Caco-2 (cell line): ENCODE measurements around the gene ANKRD44. TPM values are rescaled to one million over a fixed set of nuclear protein-coding genes. Genes with fewer than 3 reads are reported as not detected.

Source experiments
- BruUV-seq: library from RNA; stranded (reverse); fragments of 400-500 nt; replicated peaks from 2 replicates; lab custom pipeline; 2021; lab: Mats Ljungman, UMichigan
- CTCF ChIA-PET: fragments of 300-600 bp; sonication (Branson Sonifier 250); formaldehyde crosslinking; loops from one replicate; lab custom pipeline; 2022; ENCODE audit warnings: antibody characterized with exemption; lab: Charles Lee
- POLR2A ChIA-PET: fragments of 300-600 bp; sonication (Branson Sonifier 250); formaldehyde crosslinking; loops from one replicate; lab custom pipeline; 2022; ENCODE audit warnings: antibody characterized with exemption; lab: Charles Lee
- DNase-seq, 2 experiments: peaks; one replicate each; pipeline versions ENCODE4 v3.0.0 to v3.0.0-alpha.2; 2020 to 2022
- H3K27me3 ChIP-seq: replicated peaks from 2 replicates; pipeline ENCODE4 v1.6.0; 2011; ENCODE audit warnings: low read length; ENCODE audit not compliant: control insufficient read depth, insufficient read depth
- H3K36me3 ChIP-seq: 2 replicates; pipeline ENCODE4 v1.5.1; 2011; ENCODE audit warnings: low read length; ENCODE audit not compliant: control insufficient read depth, insufficient read depth
- H3K4me1 ChIP-seq: fragments of 250-450 bp; sonication (Bioruptor Pico); 2 replicates; pipeline ENCODE4 v1.5.1; 2020; ENCODE audit warnings: mild to moderate bottlenecking
- H3K4me3 ChIP-seq: 2 replicates; pipeline ENCODE4 v1.5.1; 2011; ENCODE audit warnings: low read depth, mild to moderate bottlenecking, control low read depth, low read length
- H3K9me3 ChIP-seq: fragments of 250-450 bp; sonication (Bioruptor Pico); 2 replicates; pipeline ENCODE4 v1.5.1; 2020; ENCODE audit warnings: mild to moderate bottlenecking, moderate library complexity
- H3K27ac Mint-ChIP-seq: one replicate; pipeline ENCODE4 v1.8.0; 2022; ENCODE audit warnings: mixed read lengths; ENCODE audit not compliant: unreplicated experiment
- H3K27me3 Mint-ChIP-seq: one replicate; pipeline ENCODE4 v1.8.0; 2022; ENCODE audit warnings: mixed read lengths; ENCODE audit not compliant: insufficient read depth, unreplicated experiment
- H3K36me3 Mint-ChIP-seq: one replicate; pipeline ENCODE4 v1.8.0; 2022; ENCODE audit warnings: mild to moderate bottlenecking, mixed read lengths; ENCODE audit not compliant: insufficient read depth, unreplicated experiment
- H3K4me1 Mint-ChIP-seq: one replicate; pipeline ENCODE4 v1.8.0; 2022; ENCODE audit warnings: low read depth, mixed read lengths; ENCODE audit not compliant: unreplicated experiment
- H3K4me3 Mint-ChIP-seq: one replicate; pipeline ENCODE4 v1.8.0; 2022; ENCODE audit warnings: mild to moderate bottlenecking, moderate library complexity, mixed read lengths; ENCODE audit not compliant: unreplicated experiment
- H3K9me3 Mint-ChIP-seq: one replicate; pipeline ENCODE4 v1.8.0; 2022; ENCODE audit warnings: mixed read lengths; ENCODE audit not compliant: unreplicated experiment
- CTCF ChIP-seq, 2 experiments: fragments of 200-600 bp in 1 of 2; IDR thresholded peaks; 1 replicate in 1 of 2; 2 replicates in 1 of 2; pipeline versions ENCODE4 v1.5.1 to v1.8.0; 2011 to 2022; ENCODE audit warnings: antibody characterized with exemption in 1 of 2, control low read depth in 1 of 2, inconsistent platforms in 1 of 2, low read depth in 1 of 2, low read length in 1 of 2, mild to moderate bottlenecking in 1 of 2, moderate library complexity in 1 of 2; ENCODE audit not compliant: insufficient read depth in 1 of 2, severe bottlenecking in 1 of 2, unreplicated experiment in 1 of 2
- intact Hi-C: fragments of 100-400 bp; cut with micrococcal nuclease; formaldehyde crosslinking; loops from one replicate; pipeline ENCODE4 v1.10.0; 2022; ENCODE audit not compliant: unreplicated experiment
- total RNA-seq: library from RNA; stranded (reverse); gene quantifications from 2 replicates; pipeline ENCODE4 v1.2.3, GENCODE V29; 2022

Gene ANKRD44
- total RNA-seq, 1 experiment from 2014 or later: 1.0 TPM

- no peaks in the 10 kb centered on the region for H3K9me3 Mint-ChIP-seq
- intact Hi-C loops: no loop called here
- CTCF ChIA-PET: no interaction called here
These were observed 324.9 kb downstream of the ANKRD44 start for GRCh38 chr2:196985511-196986183.

GRCh38 chr2:196984903-196985302, 325.7 kb downstream of the ANKRD44 start:
- no peaks in the 10 kb centered on the region; the same call in 1 of the 2 replicates for H3K27me3 ChIP-seq
- no peaks in the 10 kb centered on the region for H3K4me1 ChIP-seq
- no peak for DNase-seq
- POLR2A ChIA-PET: no interaction called here
- TF ChIP-seq CTCF (IDR thresholded peaks at IDR 0.05; ENCODE audit: insufficient read depth in 1 of 2, low read depth in 1 of 2, low read length in 1 of 2, severe bottlenecking in 1 of 2, unreplicated experiment in 1 of 2): no peak
- Mint-ChIP-seq H3K9me3 (no peaks in the 10 kb centered on the region), H3K4me3 (no peak overlapping the region), H3K27me3 (no peaks in the 10 kb centered on the region), H3K27ac (no peak overlapping the region), H3K36me3 (no peaks in the 10 kb centered on the region), H3K4me1 (no peaks in the 10 kb centered on the region)
- no peaks in the 10 kb centered on the region for H3K9me3 ChIP-seq
- intact Hi-C loops: no loop called here
- BruUV-seq: no TSS peak
- H3K36me3 ChIP-seq: no peaks in the 10 kb centered on the region
- no peak overlapping the region for H3K4me3 ChIP-seq
- CTCF ChIA-PET: no interaction called here

More at GRCh38 chr2:196985511-196986183, 324.9 kb downstream of the ANKRD44 start:
- no peak overlapping the region for H3K4me3 ChIP-seq
- H3K9me3 ChIP-seq: no peaks in the 10 kb centered on the region
- no TSS peak for BruUV-seq
- no peak for TF ChIP-seq CTCF (IDR thresholded peaks at IDR 0.05; ENCODE audit: insufficient read depth in 1 of 2, low read depth in 1 of 2, low read length in 1 of 2, severe bottlenecking in 1 of 2, unreplicated experiment in 1 of 2)
- DNase-seq: no peak
- Mint-ChIP-seq H3K36me3 (no peaks in the 10 kb centered on the region), H3K4me3 (no peak overlapping the region), H3K4me1 (no peaks in the 10 kb centered on the region), H3K27ac (no peak overlapping the region), H3K27me3 (no peaks in the 10 kb centered on the region)
- no peaks in the 10 kb centered on the region for H3K4me1 ChIP-seq
- no peaks in the 10 kb centered on the region for H3K36me3 ChIP-seq
- no peaks in the 10 kb centered on the region; the same call in 1 of the 2 replicates for H3K27me3 ChIP-seq
- POLR2A ChIA-PET: no interaction called here

GRCh38 chr2:196983934-196984333, 326.6 kb downstream of the ANKRD44 start:
- no peak for TF ChIP-seq CTCF (IDR thresholded peaks at IDR 0.05; ENCODE audit: insufficient read depth in 1 of 2, low read depth in 1 of 2, low read length in 1 of 2, severe bottlenecking in 1 of 2, unreplicated experiment in 1 of 2)
- no peaks in the 10 kb centered on the region for H3K36me3 ChIP-seq
- Mint-ChIP-seq H3K9me3 (no peaks in the 10 kb centered on the region), H3K36me3 (no peaks in the 10 kb centered on the region), H3K27me3 (no peaks in the 10 kb centered on the region), H3K4me3 (no peak overlapping the region), H3K27ac (no peak overlapping the region), H3K4me1 (no peaks in the 10 kb centered on the region)
- no TSS peak for BruUV-seq
- H3K9me3 ChIP-seq: no peaks in the 10 kb centered on the region
- H3K4me1 ChIP-seq: no peaks in the 10 kb centered on the region
- ChIA-PET POLR2A (no interaction called here), CTCF (interaction anchor here (0.5 kb wide), 1 partner anchor 36 kb away, joined by 3 read pairs; no protein-coding TSS in a partner anchor)
- H3K4me3 ChIP-seq: no peak overlapping the region
- intact Hi-C loops: no loop called here
- H3K27me3 ChIP-seq: no peaks in the 10 kb centered on the region; the same call in 1 of the 2 replicates
- DNase-seq: no peak
